RWPE1 (cell line): ENCODE data around the gene CD19.

Experiments used
- CTCF ChIA-PET: fragments of 350-600 bp; sonication (Branson Sonifier 250); formaldehyde crosslinking; extraction: SDS; loops from one replicate; lab custom pipeline; 2021; lab: Yijun Ruan, JAX
- POLR2A ChIA-PET: fragments of 400-600 bp; formaldehyde crosslinking; extraction: SDS; loops from one replicate; lab custom pipeline; 2020; ENCODE audit warnings: antibody characterized with exemption; ENCODE audit not compliant: low non-redundant PET; lab: Yijun Ruan, JAX
- DNase-seq: peaks from one replicate; pipeline ENCODE4 v3.0.0; 2012; ENCODE audit warnings: low spot score
- H3K27ac ChIP-seq: fragments of 450-650 bp; 2 replicates; pipeline ENCODE4 v1.5.1; 2017
- CTCF ChIP-seq: fragments of 450-650 bp; conservative IDR thresholded peaks from 2 replicates; pipeline ENCODE4 v1.5.1; 2017; ENCODE audit warnings: low read depth, mild to moderate bottlenecking

The CD19 gene

GRCh38 chr16:28891964-28892890 is 39.5 kb upstream of the CD19 start:
- POLR2A ChIA-PET = no interaction called here
- DNase-seq = no peak
- TF ChIP-seq CTCF = no peak
- CTCF ChIA-PET = interaction anchor here (0.6 kb wide), 1 partner anchor 80 kb away, joined by 3 read pairs; no protein-coding TSS in a partner anchor
- H3K27ac ChIP-seq = no peak overlapping the region

GRCh38 chr16:28893291-28893690 is 38.5 kb upstream of the CD19 start:
- ChIA-PET CTCF (interaction anchor here (0.6 kb wide), 2 partner anchors 52 to 81 kb away, joined by 3 to 4 read pairs; no protein-coding TSS in a partner anchor), POLR2A (no interaction called here)
- no peak overlapping the region for H3K27ac ChIP-seq
- TF ChIP-seq CTCF = no peak
- no peak for DNase-seq

- CTCF ChIA-PET = no interaction called here
- no peak overlapping the region for H3K27ac ChIP-seq
- no peak for DNase-seq
- TF ChIP-seq CTCF = no peak
- POLR2A ChIA-PET = no interaction called here
Measured at GRCh38 chr16:28895609-28896008, 36.2 kb upstream of the CD19 start.

- no peak for DNase-seq
- CTCF ChIA-PET = no interaction called here
- no peak for TF ChIP-seq CTCF
- POLR2A ChIA-PET = no interaction called here
- H3K27ac ChIP-seq = no peak overlapping the region
Measured at GRCh38 chr16:28897826-28898225, 33.9 kb upstream of the CD19 start.

GRCh38 chr16:28898266-28898665 is 33.5 kb upstream of the CD19 start:
- no peak overlapping the region for H3K27ac ChIP-seq
- CTCF ChIA-PET = no interaction called here
- POLR2A ChIA-PET = no interaction called here
- no peak for TF ChIP-seq CTCF
- no peak for DNase-seq

GRCh38 chr16:28898942-28899341 is 32.8 kb upstream of the CD19 start:
- POLR2A ChIA-PET = no interaction called here
- H3K27ac ChIP-seq = no peak overlapping the region

More at GRCh38 chr16:28898942-28899341, 32.8 kb upstream of the CD19 start:
- CTCF ChIA-PET = no interaction called here
- no peak for DNase-seq
- TF ChIP-seq CTCF = no peak
